HG03108 (cell line): ENCODE measurements around the gene CAMKMT.
"Not testable (repeated sequence)": the region's sequence is repeated elsewhere in the genome, so short reads cannot be mapped to it uniquely, and the experiment has no call there.

ENCODE experiments used
- ATAC-seq: cut with Tn5 transposase; IDR thresholded peaks from one replicate; pipeline ENCODE4 v1.9.1; 2021; ENCODE audit warnings: moderate library complexity; ENCODE audit not compliant: unreplicated experiment

Gene CAMKMT

GRCh38 chr2:44358503-44358902, 3.2 kb upstream of the CAMKMT start:
- no peak for ATAC-seq

DNA sequence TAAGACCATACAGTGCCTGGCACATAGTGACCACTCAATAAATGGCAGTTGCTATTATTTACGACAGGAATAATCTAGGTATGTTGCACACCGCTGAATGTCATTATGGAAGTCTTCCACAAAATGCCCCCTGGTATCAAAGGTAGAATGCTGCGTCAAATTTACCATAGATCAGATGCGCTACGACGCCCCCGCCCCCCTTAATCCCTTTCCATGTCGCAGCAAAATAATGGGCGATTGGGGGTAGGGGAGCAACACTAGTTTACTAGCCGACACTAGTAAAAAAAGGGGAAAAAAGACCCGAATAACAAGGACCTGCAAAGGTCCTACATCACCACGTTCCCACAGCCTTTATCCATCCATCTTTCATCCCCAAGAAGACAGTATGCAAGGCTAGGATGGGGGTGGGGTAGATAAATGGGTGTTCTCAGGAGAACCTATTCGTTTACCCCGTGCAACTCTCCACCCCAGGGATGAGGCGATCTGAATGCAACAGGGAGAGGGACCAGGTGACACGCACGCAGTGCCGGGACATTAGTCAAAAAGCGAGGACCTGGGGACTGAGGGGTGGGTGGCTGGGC, 908 bp upstream of the CAMKMT start:
- no peak for ATAC-seq

DNA sequence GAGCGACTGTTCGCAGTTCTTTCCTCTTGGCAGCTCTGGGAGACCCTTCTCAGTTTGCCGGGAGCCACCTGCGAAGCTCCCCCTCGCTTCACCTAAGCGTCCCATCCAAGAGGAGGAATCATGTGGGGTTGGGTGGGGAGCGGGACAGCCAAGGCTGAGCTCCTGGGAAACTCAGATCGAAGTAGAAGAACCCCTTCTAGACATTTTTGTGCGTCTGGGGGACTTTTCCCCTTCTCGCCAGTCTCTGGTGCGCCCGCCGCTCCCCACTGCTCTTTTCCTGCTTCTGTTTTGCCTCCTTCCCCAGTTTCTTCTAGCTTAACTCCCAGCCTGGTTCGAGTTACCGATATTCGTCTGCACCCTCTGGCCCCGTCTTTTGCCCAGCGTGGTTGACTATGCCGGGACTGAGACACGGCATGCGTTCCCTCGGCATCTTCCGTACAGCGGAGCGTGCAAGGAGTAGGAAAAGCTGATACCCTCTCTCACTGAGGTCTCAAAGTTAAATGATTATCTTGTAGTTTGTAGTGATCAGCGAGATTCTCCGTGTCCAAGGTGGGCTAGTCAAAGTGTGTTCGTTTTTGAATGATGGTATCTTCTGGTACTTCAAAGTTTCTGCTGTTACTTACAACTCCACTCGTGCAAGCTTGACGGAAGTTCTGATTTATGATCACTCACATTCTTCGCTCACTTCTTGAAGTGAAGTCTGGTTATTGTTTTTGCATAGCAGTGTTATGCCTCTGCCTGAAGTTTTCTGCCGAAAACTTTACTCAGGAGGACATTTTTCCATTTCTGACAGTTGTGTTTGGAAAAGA, 664 bp downstream of the CAMKMT start:
- ATAC-seq: peak; percentile 16

DNA sequence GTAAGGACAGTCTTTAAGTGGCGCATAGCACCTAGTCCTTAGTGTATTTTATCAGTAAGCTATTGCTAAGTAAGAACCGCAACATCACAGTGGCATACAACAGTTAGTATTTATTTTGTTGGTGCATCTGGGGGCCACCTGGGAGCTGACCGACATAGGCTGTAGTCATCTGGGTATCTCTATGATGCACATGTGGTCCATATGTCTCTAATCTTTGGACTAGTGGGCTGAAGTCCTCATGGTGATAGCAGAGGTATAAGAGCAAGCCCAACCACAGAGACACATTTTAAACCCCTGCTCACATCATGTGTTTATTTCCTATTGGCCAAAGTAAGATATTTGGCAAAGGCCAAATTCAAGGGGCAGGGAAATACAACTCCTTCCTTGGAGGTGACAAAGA, 2.9 kb downstream of the CAMKMT start:
- no peak for ATAC-seq

DNA sequence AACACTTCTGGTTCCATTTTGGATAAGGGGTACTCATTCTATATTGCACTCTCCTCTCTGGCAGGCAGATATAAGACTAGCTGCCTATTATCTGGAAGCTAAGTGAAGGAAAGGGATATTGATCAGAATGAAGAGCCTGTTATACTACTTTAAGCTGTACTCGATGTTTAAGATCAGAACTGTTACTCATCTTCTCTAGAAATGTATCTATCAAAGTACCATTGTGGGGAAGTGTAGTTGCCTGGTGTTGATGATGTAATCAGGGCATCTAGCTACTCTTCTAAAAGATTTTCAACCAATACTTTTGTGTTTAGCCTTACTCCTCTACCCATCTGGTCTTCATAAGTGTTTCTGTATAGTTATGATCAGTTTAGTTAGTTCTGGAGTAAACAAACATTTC, 5.8 kb downstream of the CAMKMT start:
- no peak for ATAC-seq

- ATAC-seq: no peak
Measured at GRCh38 chr2:44369392-44369791, 7.6 kb downstream of the CAMKMT start.

GRCh38 chr2:44371445-44371844, 9.7 kb downstream of the CAMKMT start:
- no peak for ATAC-seq

GRCh38 chr2:44372246-44372645, 10.5 kb downstream of the CAMKMT start:
- ATAC-seq: no peak

DNA sequence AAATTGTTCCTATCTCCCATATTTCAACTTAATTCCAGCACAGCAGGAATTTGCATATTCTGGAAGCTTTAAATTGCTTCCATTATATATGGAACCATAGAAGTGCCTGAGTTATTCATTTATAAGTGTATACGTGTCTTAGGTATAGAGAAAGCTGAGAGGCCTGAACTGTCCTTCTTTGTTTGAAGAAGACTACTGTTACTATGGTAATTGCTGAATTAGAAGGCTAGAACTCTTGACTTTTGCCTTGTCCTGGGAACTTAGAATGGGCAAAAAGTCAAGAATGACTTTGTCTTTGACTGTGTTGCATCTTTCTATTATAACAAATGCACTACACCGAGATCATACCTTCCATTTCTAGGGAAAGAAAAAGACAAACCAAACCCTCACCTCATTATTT, 15.7 kb downstream of the CAMKMT start:
- no peak for ATAC-seq

DNA sequence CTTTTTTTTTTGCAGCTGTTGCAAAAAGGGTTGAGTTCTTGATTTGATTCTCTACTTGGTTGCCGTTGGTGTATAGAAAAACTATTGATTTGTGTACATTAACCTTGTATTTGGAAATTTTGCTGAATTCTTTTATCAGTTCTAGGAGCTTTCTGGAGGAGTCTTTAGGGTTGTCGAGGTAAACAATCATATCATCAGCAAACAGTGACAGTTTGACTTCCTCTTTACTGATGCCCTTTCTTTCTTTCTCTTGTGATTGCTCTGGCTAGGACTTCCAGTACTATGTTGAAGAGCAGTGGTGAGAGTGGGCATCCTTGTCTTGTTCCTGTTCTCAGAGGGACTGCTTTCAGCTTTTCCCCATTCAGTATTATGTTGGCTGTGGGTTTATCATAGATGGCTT, 23.5 kb downstream of the CAMKMT start:
- ATAC-seq: not testable (repeated sequence)

DNA sequence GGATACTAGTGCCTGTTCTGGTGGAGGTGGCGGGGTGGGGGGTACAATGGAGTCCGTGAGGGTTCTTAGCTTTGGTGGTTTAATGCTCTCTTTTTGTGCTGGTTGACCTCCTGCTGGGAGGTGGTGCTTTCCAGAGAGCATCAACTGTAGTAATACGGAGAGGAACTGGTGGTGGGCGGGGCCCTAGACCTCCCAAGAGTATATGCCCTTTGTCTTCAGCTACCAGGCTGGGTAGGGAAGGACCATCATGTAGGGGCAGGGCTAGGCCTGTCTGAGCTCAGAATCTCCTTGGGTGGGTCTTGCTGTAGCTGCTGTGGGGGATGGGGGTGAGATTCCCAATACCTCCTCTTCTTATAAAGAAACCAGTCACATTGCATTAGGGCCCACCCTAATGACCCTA, 27.1 kb downstream of the CAMKMT start:
- ATAC-seq: no peak

GRCh38 chr2:44389895-44390294, 28.1 kb downstream of the CAMKMT start:
- ATAC-seq: no peak

- ATAC-seq: no peak
Measured at GRCh38 chr2:44392338-44392943, 30.7 kb downstream of the CAMKMT start.

DNA sequence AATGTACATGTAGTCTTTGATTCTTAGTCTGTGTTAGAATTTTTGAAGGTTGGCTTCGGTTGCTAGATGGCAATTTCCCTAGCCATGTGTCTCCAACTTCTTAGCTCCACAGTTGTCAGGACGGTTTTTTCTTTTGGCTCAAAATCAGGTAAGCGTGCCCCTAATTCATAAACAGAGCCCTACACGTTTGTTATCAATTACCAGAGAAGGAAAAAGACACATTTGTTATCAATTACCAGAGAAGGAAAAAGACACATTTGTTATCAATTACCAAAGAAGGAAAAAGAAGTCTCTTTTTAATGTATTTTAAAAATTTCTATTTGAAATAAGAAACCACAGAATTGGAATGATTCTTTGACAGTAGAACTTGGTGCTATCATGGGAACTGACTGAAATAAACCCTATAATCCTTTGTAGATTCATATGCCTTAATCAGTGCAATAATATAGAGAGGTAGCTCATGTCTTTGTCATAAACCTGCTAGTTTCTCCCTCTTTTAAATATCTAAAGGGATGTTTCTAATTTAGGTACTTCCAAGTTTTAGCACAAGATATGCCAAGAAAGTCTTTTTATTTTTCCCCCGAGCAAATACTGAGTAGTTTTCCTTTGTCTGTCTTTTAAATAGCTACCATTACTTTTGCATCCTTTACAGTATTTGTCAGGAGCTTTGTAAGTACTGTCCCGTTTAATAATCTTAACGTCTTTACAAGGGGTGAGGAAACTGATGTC, 35.9 kb downstream of the CAMKMT start:
- no peak for ATAC-seq

DNA sequence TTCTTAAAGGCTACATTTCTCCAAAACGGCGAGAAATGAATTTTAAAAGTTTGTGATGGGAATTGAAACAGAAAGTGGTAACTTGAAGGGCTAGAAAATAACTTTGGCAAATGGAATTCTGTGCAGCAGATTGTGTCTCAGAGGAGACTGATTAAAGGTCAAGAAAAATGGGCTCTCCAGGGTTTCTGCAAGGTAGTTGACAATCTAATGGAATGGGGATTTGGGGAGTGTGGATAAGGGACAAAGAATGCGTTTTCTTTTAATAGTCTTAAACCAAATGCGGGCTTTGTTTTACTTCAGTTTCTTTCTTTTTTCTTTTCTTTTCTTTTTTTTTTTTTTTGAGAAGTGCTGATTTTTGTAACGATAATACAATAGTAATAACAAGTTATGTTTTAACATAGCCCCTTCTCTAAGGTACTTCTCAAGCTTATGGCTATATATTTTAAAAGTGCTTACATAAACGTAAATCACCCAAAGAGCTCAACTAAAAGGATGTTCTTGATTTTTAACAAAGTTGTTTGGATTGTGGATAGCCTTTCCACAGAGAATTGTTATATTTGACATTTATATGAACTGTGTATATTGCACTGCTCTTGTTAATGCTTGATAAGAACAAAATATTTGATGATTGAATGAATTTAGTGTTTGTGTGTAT, 36.6 kb downstream of the CAMKMT start:
- no peak for ATAC-seq

GRCh38 chr2:44420725-44421124, 59.0 kb downstream of the CAMKMT start:
- no peak for ATAC-seq

- no peak for ATAC-seq
Measured at GRCh38 chr2:44424211-44424610, 62.5 kb downstream of the CAMKMT start.

GRCh38 chr2:44429034-44429433, 67.3 kb downstream of the CAMKMT start:
- no peak for ATAC-seq

DNA sequence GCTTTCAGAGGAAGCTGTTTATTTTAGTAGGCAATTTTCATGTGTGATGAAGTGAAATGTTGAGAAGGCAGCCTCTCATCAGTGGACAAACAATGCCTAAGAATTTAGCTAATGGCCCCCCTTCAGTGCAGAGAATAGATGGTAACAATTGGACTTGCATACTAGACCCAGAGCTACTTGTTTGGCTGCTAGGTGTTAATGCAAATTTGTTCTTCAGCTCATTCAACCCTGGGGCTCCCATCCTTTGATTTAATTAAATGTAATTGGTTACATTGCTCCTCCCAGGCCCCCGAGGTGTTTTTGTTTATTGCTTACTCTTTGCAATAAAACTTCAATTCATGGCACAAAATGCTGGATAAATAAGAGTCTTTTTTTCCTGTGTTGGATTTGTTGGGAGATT, 68.6 kb downstream of the CAMKMT start:
- ATAC-seq: no peak

- no peak for ATAC-seq
Measured at GRCh38 chr2:44433895-44434294, 72.1 kb downstream of the CAMKMT start.

DNA sequence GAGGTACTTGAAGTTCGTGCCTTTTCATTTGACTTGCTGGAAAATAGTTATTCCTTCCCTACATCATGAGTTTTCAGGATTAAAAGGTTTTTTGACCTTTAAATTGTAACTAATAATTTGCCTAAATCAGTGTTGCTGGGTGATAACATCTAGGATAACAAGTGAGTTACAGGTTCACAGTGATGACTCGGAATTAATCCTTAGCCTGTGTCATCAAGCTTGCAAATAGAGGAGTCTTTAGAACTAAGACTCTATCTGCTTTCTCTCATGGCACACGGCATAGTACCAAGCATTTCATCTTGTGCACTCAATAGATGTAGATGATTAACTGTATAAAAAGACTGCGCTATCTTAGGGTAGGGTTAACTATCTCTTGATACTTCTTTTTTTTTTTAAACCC, 79.5 kb downstream of the CAMKMT start:
- no peak for ATAC-seq
